OCI-LY7 (cell line): Measurements from ENCODE around the gene ACSL6.

Experiments used
- CTCF ChIP-seq: fragments of 200-600 bp; sonication (generic); conservative IDR thresholded peaks from 2 replicates; pipeline ENCODE4 v1.5.1; 2014; ENCODE audit warnings: mild to moderate bottlenecking, antibody characterized with exemption, low read length, moderate library complexity, mixed read lengths
- EZH2phosphoT487 ChIP-seq: fragments of 200-600 bp; sonication (generic); IDR thresholded peaks from 2 replicates; pipeline ENCODE4 v1.6.1; 2018; ENCODE audit warnings: low read depth, borderline replicate concordance, mild to moderate bottlenecking, mixed run types, antibody characterized with exemption, low read length, moderate library complexity, mixed read lengths

- no peak for TF ChIP-seq CTCF
- TF ChIP-seq EZH2phosphoT487, result no peak
Measured at GRCh38 chr5:132055441-132055807, 44.0 kb upstream of the ACSL6 start.
